CD4-positive, alpha-beta T cell (primary cell): Measurements from ENCODE around the gene RFPL4A. TPM values are rescaled to one million over a fixed set of nuclear protein-coding genes. Genes with fewer than 3 reads are reported as not detected.
"Not testable (repeated sequence)": the region's sequence is repeated elsewhere in the genome, so short reads cannot be mapped to it uniquely, and the experiment has no call there.

Experiments
- ATAC-seq: fragments of 200-7000 bp; cut with Tn5 transposase; one replicate; pipeline ENCODE4 v1.10.0; 2022; ENCODE audit warnings: mild to moderate bottlenecking; ENCODE audit not compliant: poor library complexity
- CTCF ChIA-PET: fragments of 350-600 bp; sonication (Branson Sonifier 250); formaldehyde crosslinking; loops from one replicate; lab custom pipeline; 2021; ENCODE audit warnings: antibody characterized with exemption, inconsistent platforms; lab: Charles Lee
- POLR2A ChIA-PET: fragments of 350-600 bp; sonication (Branson Sonifier 250); formaldehyde crosslinking; loops from one replicate; lab custom pipeline; 2021; ENCODE audit warnings: antibody characterized with exemption, inconsistent platforms; lab: Charles Lee
- DNase-seq, 14 experiments: peaks; one replicate each; pipeline ENCODE4 v3.0.0-alpha.2; 2013 to 2020; ENCODE audit warnings: mixed read lengths in 2 of 14
- H3K27ac ChIP-seq, 2 donors: one replicate each; pipeline versions ENCODE4 v1.5.1 to v1.7.0; 2013; ENCODE audit warnings: low read length in 2 of 2, low read depth in 1 of 2, mild to moderate bottlenecking in 1 of 2
- H3K27me3 ChIP-seq, 2 experiments: 1 replicate in 1 of 2; 2 replicates in 1 of 2; pipeline versions ENCODE4 v1.6.1 to v1.7.0; 2013; ENCODE audit warnings: low read length in 2 of 2, control low read depth in 1 of 2, mild to moderate bottlenecking in 1 of 2, moderate library complexity in 1 of 2; ENCODE audit not compliant: insufficient read depth in 2 of 2, control insufficient read depth in 1 of 2
- H3K36me3 ChIP-seq: one replicate; pipeline ENCODE4 v1.6.1; 2013; ENCODE audit warnings: low read length, control low read depth; ENCODE audit not compliant: insufficient read depth
- H3K4me1 ChIP-seq: one replicate; pipeline ENCODE4 v1.6.1; 2013; ENCODE audit warnings: low read length, control low read depth; ENCODE audit not compliant: insufficient read depth
- H3K4me3 ChIP-seq: one replicate; pipeline ENCODE4 v1.5.1; 2013; ENCODE audit warnings: mild to moderate bottlenecking, low read length, moderate library complexity
- H3K9me3 ChIP-seq, 2 experiments: 1 replicate in 1 of 2; 2 replicates in 1 of 2; pipeline versions ENCODE4 v1.6.1 to v1.7.0; 2013; ENCODE audit warnings: low read length in 2 of 2, mild to moderate bottlenecking in 2 of 2, control low read depth in 1 of 2, moderate library complexity in 1 of 2; ENCODE audit not compliant: control insufficient read depth in 1 of 2, insufficient read depth in 1 of 2
- H3K27ac Mint-ChIP-seq: one replicate; pipeline ENCODE4 v1.8.0; 2020; ENCODE audit warnings: mixed read lengths
- H3K27me3 Mint-ChIP-seq: one replicate; pipeline ENCODE4 v1.8.0; 2021; ENCODE audit warnings: mixed read lengths
- H3K36me3 Mint-ChIP-seq: one replicate; pipeline ENCODE4 v1.8.0; 2021; ENCODE audit warnings: low read depth, mixed read lengths
- H3K4me1 Mint-ChIP-seq: one replicate; pipeline ENCODE4 v1.8.0; 2021; ENCODE audit warnings: low read depth, mixed read lengths
- H3K4me3 Mint-ChIP-seq: one replicate; pipeline ENCODE4 v1.8.0; 2020; ENCODE audit warnings: mild to moderate bottlenecking, mixed read lengths
- H3K9me3 Mint-ChIP-seq: one replicate; pipeline ENCODE4 v1.8.0; 2020; ENCODE audit warnings: mixed read lengths
- CTCF ChIP-seq: fragments of 200-600 bp; IDR thresholded peaks from one replicate; pipeline ENCODE4 v1.8.0; 2022; ENCODE audit warnings: antibody characterized with exemption, mild to moderate bottlenecking
- intact Hi-C, 2 experiments: fragments of 100-400 bp; cut with DNase I in 1 of 2; cut with micrococcal nuclease in 1 of 2; formaldehyde crosslinking; loops; one replicate each; pipeline versions ENCODE4 v1.15.1 to v1.9.0; 2023 to 2025; cut with DNase I, micrococcal nuclease
- total RNA-seq, 174 experiments: library from RNA in 2 of 174; stranded (reverse) in 2 of 174; gene quantifications; one replicate each; pipeline ENCODE4 v1.2.3 and lab custom pipeline; 2021 to 2026

The RFPL4A gene
- total RNA-seq, 2 experiments from 2014 or later = not detected

GRCh38 chr19:55716531-55716930 is 42.4 kb upstream of the RFPL4A start:
- Mint-ChIP-seq H3K4me3 (no peak overlapping the region), H3K27me3 (peaks cover 53% of the 10 kb centered on the region), H3K27ac (no peak overlapping the region), H3K9me3 (peaks cover 6% of the 10 kb centered on the region), H3K36me3 (no peaks in the 10 kb centered on the region), H3K4me1 (peaks cover 7% of the 10 kb centered on the region)
- intact Hi-C loops = no loop called here
- Histone ChIP-seq H3K4me1 (no peaks in the 10 kb centered on the region), H3K9me3 (peaks cover 4 to 15% of the 10 kb centered on the region in 2 experiments), H3K27me3 (peaks cover 20% of the 10 kb centered on the region in 2 experiments), H3K4me3 (no peak overlapping the region), H3K27ac (no peak overlapping the region), H3K36me3 (no peaks in the 10 kb centered on the region)
- ChIA-PET POLR2A (no interaction called here), CTCF (interaction anchor here (0.7 kb wide), 1 partner anchor 515 kb away, joined by 3 read pairs; no protein-coding TSS in a partner anchor)
- DNase-seq (no peak), ATAC-seq (no peak)
- TF ChIP-seq CTCF = no peak

GRCh38 chr19:55717251-55717650 is 41.6 kb upstream of the RFPL4A start:
- ChIA-PET CTCF (no interaction called here), POLR2A (no interaction called here)
- DNase-seq = no peak
- no peak overlapping the region for H3K4me3 ChIP-seq
- Mint-ChIP-seq H3K4me3 (no peak overlapping the region), H3K27me3 (peaks cover 60% of the 10 kb centered on the region), H3K36me3 (no peaks in the 10 kb centered on the region), H3K27ac (no peak overlapping the region), H3K9me3 (peaks cover 11% of the 10 kb centered on the region), H3K4me1 (peaks cover 7% of the 10 kb centered on the region)
- ATAC-seq = no peak
- no peaks in the 10 kb centered on the region for H3K36me3 ChIP-seq
- peaks cover 0 to 20% of the 10 kb centered on the region in 2 experiments for H3K9me3 ChIP-seq
- no peak for TF ChIP-seq CTCF
- intact Hi-C loops = no loop called here
- H3K27me3 ChIP-seq = peaks cover 20 to 23% of the 10 kb centered on the region in 2 experiments
- no peaks in the 10 kb centered on the region for H3K4me1 ChIP-seq
- no peak overlapping the region for H3K27ac ChIP-seq

GRCh38 chr19:55717879-55718711 is 40.8 kb upstream of the RFPL4A start:
- peaks cover 69% of the 10 kb centered on the region for H3K27me3 Mint-ChIP-seq
- CTCF ChIA-PET, H3K36me3 Mint-ChIP-seq, DNase-seq, H3K36me3 ChIP-seq, H3K27ac Mint-ChIP-seq, H3K4me1 ChIP-seq, H3K4me3 ChIP-seq, H3K4me1 Mint-ChIP-seq, H3K4me3 Mint-ChIP-seq, intact Hi-C loops, H3K27ac ChIP-seq, POLR2A ChIA-PET, H3K9me3 Mint-ChIP-seq, ATAC-seq: not testable (repeated sequence)
- Histone ChIP-seq H3K9me3 (peaks cover 0 to 20% of the 10 kb centered on the region in 2 experiments), H3K27me3 (peaks cover 20 to 23% of the 10 kb centered on the region in 2 experiments)
